Caco-2 (cell line): ENCODE measurements around the gene SUN1. TPM values are rescaled to one million over a fixed set of nuclear protein-coding genes. Genes with fewer than 3 reads are reported as not detected.

Experiments
- BruUV-seq: library from RNA; stranded (reverse); fragments of 400-500 nt; replicated peaks from 2 replicates; lab custom pipeline; 2021; lab: Mats Ljungman, UMichigan
- CTCF ChIA-PET: fragments of 300-600 bp; sonication (Branson Sonifier 250); formaldehyde crosslinking; loops from one replicate; lab custom pipeline; 2022; ENCODE audit warnings: antibody characterized with exemption; lab: Charles Lee
- POLR2A ChIA-PET: fragments of 300-600 bp; sonication (Branson Sonifier 250); formaldehyde crosslinking; loops from one replicate; lab custom pipeline; 2022; ENCODE audit warnings: antibody characterized with exemption; lab: Charles Lee
- DNase-seq, 2 experiments: peaks; one replicate each; pipeline versions ENCODE4 v3.0.0 to v3.0.0-alpha.2; 2020 to 2022
- H3K27me3 ChIP-seq: replicated peaks from 2 replicates; pipeline ENCODE4 v1.6.0; 2011; ENCODE audit warnings: low read length; ENCODE audit not compliant: control insufficient read depth, insufficient read depth
- H3K36me3 ChIP-seq: 2 replicates; pipeline ENCODE4 v1.5.1; 2011; ENCODE audit warnings: low read length; ENCODE audit not compliant: control insufficient read depth, insufficient read depth
- H3K4me1 ChIP-seq: fragments of 250-450 bp; sonication (Bioruptor Pico); 2 replicates; pipeline ENCODE4 v1.5.1; 2020; ENCODE audit warnings: mild to moderate bottlenecking
- H3K4me3 ChIP-seq: 2 replicates; pipeline ENCODE4 v1.5.1; 2011; ENCODE audit warnings: low read depth, mild to moderate bottlenecking, control low read depth, low read length
- H3K9me3 ChIP-seq: fragments of 250-450 bp; sonication (Bioruptor Pico); 2 replicates; pipeline ENCODE4 v1.5.1; 2020; ENCODE audit warnings: mild to moderate bottlenecking, moderate library complexity
- H3K27ac Mint-ChIP-seq: one replicate; pipeline ENCODE4 v1.8.0; 2022; ENCODE audit warnings: mixed read lengths; ENCODE audit not compliant: unreplicated experiment
- H3K27me3 Mint-ChIP-seq: one replicate; pipeline ENCODE4 v1.8.0; 2022; ENCODE audit warnings: mixed read lengths; ENCODE audit not compliant: insufficient read depth, unreplicated experiment
- H3K36me3 Mint-ChIP-seq: one replicate; pipeline ENCODE4 v1.8.0; 2022; ENCODE audit warnings: mild to moderate bottlenecking, mixed read lengths; ENCODE audit not compliant: insufficient read depth, unreplicated experiment
- H3K4me1 Mint-ChIP-seq: one replicate; pipeline ENCODE4 v1.8.0; 2022; ENCODE audit warnings: low read depth, mixed read lengths; ENCODE audit not compliant: unreplicated experiment
- H3K4me3 Mint-ChIP-seq: one replicate; pipeline ENCODE4 v1.8.0; 2022; ENCODE audit warnings: mild to moderate bottlenecking, moderate library complexity, mixed read lengths; ENCODE audit not compliant: unreplicated experiment
- H3K9me3 Mint-ChIP-seq: one replicate; pipeline ENCODE4 v1.8.0; 2022; ENCODE audit warnings: mixed read lengths; ENCODE audit not compliant: unreplicated experiment
- intact Hi-C: fragments of 100-400 bp; cut with micrococcal nuclease; formaldehyde crosslinking; loops from one replicate; pipeline ENCODE4 v1.10.0; 2022; ENCODE audit not compliant: unreplicated experiment
- total RNA-seq: library from RNA; stranded (reverse); gene quantifications from 2 replicates; pipeline ENCODE4 v1.2.3, GENCODE V29; 2022
- TF ChIP-seq, protein P1 (sequence below), 2 experiments: fragments of 200-600 bp in 1 of 2; IDR thresholded peaks; 1 replicate in 1 of 2; 2 replicates in 1 of 2; pipeline versions ENCODE4 v1.5.1 to v1.8.0; 2011 to 2022; ENCODE audit warnings: antibody characterized with exemption in 1 of 2, control low read depth in 1 of 2, inconsistent platforms in 1 of 2, low read depth in 1 of 2, low read length in 1 of 2, mild to moderate bottlenecking in 1 of 2, moderate library complexity in 1 of 2; ENCODE audit not compliant: insufficient read depth in 1 of 2, severe bottlenecking in 1 of 2, unreplicated experiment in 1 of 2

SUN1 gene
- total RNA-seq, 1 experiment from 2014 or later: 146 TPM

DNA sequence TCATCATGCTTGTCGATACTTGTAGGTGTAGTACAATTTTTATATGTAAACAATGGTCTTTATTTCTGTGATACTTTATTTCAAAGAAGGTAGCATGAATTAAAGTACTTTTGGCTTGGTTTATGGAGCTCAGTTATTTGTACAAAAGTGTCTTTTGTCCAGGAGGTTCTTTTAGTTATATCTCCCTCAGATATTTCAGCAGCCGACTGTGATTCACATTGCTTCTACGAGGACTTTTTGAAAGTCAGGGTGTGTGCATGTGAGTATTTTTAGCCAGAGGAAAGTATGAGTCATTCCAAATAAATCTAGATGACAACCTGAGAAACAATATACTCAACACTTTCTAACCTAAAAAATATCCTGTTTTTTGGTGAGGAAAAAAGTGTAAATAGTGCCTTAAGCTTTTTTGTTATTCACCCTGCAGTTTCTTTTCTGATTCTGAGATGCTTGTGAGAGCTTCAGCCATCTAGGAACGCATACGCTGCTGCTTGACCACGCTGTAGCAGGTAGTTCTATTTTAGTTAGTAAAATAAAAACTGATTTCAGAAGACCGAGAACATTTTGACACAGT is 595 bp upstream of the SUN1 start:
- POLR2A ChIA-PET: no interaction called here
- Mint-ChIP-seq H3K9me3 (no peaks in the 10 kb centered on the region), H3K27me3 (no peaks in the 10 kb centered on the region), H3K36me3 (peaks cover 64% of the 10 kb centered on the region), H3K4me3 (no peak overlapping the region), H3K4me1 (peaks cover 21% of the 10 kb centered on the region), H3K27ac (peak overlapping the region; percentile 20)
- no peak overlapping the region for H3K4me3 ChIP-seq
- peaks cover 3% of the 10 kb centered on the region; the same call in 1 of the 2 replicates for H3K36me3 ChIP-seq
- H3K9me3 ChIP-seq: no peaks in the 10 kb centered on the region
- H3K27me3 ChIP-seq: no peaks in the 10 kb centered on the region
- CTCF ChIA-PET: interaction anchor here (0.8 to 1.7 kb wide), 2 partner anchors 28 to 42 kb away, joined by 3 to 5 read pairs; no protein-coding TSS in a partner anchor
- TF ChIP-seq, protein P1, sequence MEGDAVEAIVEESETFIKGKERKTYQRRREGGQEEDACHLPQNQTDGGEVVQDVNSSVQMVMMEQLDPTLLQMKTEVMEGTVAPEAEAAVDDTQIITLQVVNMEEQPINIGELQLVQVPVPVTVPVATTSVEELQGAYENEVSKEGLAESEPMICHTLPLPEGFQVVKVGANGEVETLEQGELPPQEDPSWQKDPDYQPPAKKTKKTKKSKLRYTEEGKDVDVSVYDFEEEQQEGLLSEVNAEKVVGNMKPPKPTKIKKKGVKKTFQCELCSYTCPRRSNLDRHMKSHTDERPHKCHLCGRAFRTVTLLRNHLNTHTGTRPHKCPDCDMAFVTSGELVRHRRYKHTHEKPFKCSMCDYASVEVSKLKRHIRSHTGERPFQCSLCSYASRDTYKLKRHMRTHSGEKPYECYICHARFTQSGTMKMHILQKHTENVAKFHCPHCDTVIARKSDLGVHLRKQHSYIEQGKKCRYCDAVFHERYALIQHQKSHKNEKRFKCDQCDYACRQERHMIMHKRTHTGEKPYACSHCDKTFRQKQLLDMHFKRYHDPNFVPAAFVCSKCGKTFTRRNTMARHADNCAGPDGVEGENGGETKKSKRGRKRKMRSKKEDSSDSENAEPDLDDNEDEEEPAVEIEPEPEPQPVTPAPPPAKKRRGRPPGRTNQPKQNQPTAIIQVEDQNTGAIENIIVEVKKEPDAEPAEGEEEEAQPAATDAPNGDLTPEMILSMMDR (IDR thresholded peaks at IDR 0.05; ENCODE audit: insufficient read depth in 1 of 2, low read depth in 1 of 2, low read length in 1 of 2, severe bottlenecking in 1 of 2, unreplicated experiment in 1 of 2): no peak
- BruUV-seq: no TSS peak
- no peak for DNase-seq
- H3K4me1 ChIP-seq: peaks cover 21% of the 10 kb centered on the region
- intact Hi-C loops: no loop called here

DNA sequence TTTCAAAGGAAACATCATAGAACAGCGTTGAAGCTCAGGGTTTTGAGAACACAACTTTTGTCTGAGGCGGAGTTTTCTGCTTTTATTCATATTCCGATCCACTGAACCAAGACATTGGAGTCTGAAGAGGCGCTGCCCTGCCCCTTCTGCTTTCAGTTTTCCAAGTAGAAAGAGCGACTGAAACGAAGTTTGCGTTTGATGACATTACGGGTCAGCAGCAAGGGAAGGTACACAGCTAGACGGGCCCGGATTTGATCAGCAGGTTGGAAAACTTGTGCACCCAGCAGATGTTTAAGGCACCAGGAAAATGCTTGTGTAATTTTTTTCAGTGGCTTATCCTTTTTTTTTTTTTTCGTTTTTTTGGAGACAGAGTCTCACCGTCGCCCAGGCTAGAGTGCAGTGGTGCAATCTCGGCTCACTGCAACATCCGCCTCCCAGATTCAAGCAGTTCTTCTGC is 720 bp downstream of the SUN1 start:
- Mint-ChIP-seq H3K4me1 (peaks cover 23% of the 10 kb centered on the region), H3K4me3 (no peak overlapping the region), H3K9me3 (no peaks in the 10 kb centered on the region), H3K27me3 (no peaks in the 10 kb centered on the region), H3K36me3 (peaks cover 74% of the 10 kb centered on the region), H3K27ac (peak overlapping the region; percentile 26)
- ChIA-PET CTCF (interaction anchor here (1.7 kb wide), 1 partner anchor 41 kb away, joined by 5 read pairs; no protein-coding TSS in a partner anchor), POLR2A (no interaction called here)
- intact Hi-C loops: no loop called here
- H3K9me3 ChIP-seq: no peaks in the 10 kb centered on the region
- peaks cover 5% of the 10 kb centered on the region; the same call in 1 of the 2 replicates for H3K36me3 ChIP-seq
- no peak for DNase-seq
- no peaks in the 10 kb centered on the region for H3K27me3 ChIP-seq
- H3K4me1 ChIP-seq: peaks cover 21% of the 10 kb centered on the region
- no peak overlapping the region for H3K4me3 ChIP-seq
- TF ChIP-seq, protein P1 (IDR thresholded peaks at IDR 0.05; ENCODE audit: insufficient read depth in 1 of 2, low read depth in 1 of 2, low read length in 1 of 2, severe bottlenecking in 1 of 2, unreplicated experiment in 1 of 2): no peak
- no TSS peak for BruUV-seq

DNA sequence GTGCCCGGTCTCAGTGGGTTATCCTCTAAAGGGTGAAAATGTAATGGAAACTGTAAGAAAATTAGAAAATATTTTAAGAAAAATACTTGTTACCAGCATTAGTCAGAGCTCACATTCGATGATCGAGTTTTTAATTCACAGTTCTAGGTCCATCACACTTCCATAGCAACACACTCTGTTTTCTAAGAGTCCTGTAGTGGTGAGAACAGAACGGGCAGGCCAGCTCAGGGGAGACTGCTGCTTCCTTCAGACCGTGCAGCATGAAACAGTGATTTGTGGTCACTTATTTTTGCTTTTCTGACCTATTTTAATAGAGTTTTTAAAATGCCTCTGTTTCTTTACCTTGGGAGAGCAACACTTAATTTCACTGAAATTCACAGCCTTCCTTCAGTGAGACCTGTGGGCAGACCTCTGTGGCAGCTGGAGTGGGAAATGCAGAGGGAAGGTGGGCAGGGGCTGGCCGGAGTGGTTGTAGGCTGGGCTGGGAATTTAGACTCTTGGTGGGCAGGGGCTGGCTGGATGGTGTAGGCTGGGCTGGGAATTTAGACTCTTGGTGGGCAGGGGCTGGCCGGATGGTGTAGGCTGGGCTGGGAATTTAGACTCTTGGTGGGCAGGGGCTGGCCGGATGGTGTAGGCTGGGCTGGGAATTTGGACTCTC is 1.5 kb downstream of the SUN1 start:
- BruUV-seq: no TSS peak
- ChIA-PET POLR2A (no interaction called here), CTCF (no interaction called here)
- intact Hi-C loops: no loop called here
- peaks cover 21% of the 10 kb centered on the region for H3K4me1 ChIP-seq
- H3K4me3 ChIP-seq: no peak overlapping the region
- Mint-ChIP-seq H3K4me1 (peaks cover 23% of the 10 kb centered on the region), H3K9me3 (no peaks in the 10 kb centered on the region), H3K27ac (no peak overlapping the region), H3K27me3 (no peaks in the 10 kb centered on the region), H3K4me3 (no peak overlapping the region), H3K36me3 (peaks cover 73% of the 10 kb centered on the region)
- no peak for DNase-seq
- H3K36me3 ChIP-seq: peaks cover 5% of the 10 kb centered on the region; the same call in 1 of the 2 replicates
- H3K27me3 ChIP-seq: no peaks in the 10 kb centered on the region
- TF ChIP-seq, protein P1 (IDR thresholded peaks at IDR 0.05; ENCODE audit: insufficient read depth in 1 of 2, low read depth in 1 of 2, low read length in 1 of 2, severe bottlenecking in 1 of 2, unreplicated experiment in 1 of 2): no peak
- no peaks in the 10 kb centered on the region for H3K9me3 ChIP-seq
